Measurements from ENCODE around the gene NAALADL2. TPM values are rescaled to one million over a fixed set of nuclear protein-coding genes. Genes with fewer than 3 reads are reported as not detected.
A peak's percentile ranks its signal among the peaks of the same experiment; 100 is the strongest.

The NAALADL2 gene
- total RNA-seq, 1 donor, result 23.5 TPM

DNA sequence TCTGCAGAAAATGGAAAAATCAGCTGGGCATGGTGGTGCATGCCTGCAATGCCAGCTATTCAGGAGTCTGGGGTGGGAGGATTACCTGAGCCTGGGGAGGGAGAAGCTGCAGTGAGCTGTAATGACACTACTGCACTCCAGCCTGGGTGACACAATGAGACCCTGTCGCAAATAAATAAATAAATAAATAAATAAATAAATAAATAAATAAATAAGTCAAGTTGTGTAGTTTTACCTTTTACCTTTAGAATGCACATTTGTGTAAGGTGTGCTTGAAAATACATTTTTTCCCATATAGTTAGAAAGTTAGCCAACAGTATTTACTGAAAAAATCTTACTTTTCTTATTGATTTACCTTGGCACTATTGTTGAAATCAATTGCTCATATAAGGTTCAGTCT, 515.6 kb downstream of the NAALADL2 start:
- Histone ChIP-seq H3K9me3 (ENCODE audit: low read depth, low read length) (no peaks in the 10 kb centered on the region), H3K4me2 (ENCODE audit: insufficient read depth, low read length) (no peak overlapping the region), H3K4me1 (ENCODE audit: insufficient read depth, low read length) (peaks cover 8% of the 10 kb centered on the region), H4K20me1 (ENCODE audit: insufficient read depth, low read length) (no peaks in the 10 kb centered on the region), H3K27ac (ENCODE audit: low read depth, low read length) (no peak overlapping the region), H3K79me2 (ENCODE audit: insufficient read depth, low read length) (no peaks in the 10 kb centered on the region), H3K36me3 (ENCODE audit: insufficient read depth, low read length) (no peaks in the 10 kb centered on the region), H2AFZ (ENCODE audit: low read length) (no peak overlapping the region), H3K27me3 (ENCODE audit: insufficient read depth, low read length) (no peaks in the 10 kb centered on the region), H3K4me3 (ENCODE audit: insufficient read depth, low read length) (no peak overlapping the region)
- no peak for DNase-seq (ENCODE audit: insufficient read length, low spot score, missing footprints)
- TF ChIP-seq, protein P1, sequence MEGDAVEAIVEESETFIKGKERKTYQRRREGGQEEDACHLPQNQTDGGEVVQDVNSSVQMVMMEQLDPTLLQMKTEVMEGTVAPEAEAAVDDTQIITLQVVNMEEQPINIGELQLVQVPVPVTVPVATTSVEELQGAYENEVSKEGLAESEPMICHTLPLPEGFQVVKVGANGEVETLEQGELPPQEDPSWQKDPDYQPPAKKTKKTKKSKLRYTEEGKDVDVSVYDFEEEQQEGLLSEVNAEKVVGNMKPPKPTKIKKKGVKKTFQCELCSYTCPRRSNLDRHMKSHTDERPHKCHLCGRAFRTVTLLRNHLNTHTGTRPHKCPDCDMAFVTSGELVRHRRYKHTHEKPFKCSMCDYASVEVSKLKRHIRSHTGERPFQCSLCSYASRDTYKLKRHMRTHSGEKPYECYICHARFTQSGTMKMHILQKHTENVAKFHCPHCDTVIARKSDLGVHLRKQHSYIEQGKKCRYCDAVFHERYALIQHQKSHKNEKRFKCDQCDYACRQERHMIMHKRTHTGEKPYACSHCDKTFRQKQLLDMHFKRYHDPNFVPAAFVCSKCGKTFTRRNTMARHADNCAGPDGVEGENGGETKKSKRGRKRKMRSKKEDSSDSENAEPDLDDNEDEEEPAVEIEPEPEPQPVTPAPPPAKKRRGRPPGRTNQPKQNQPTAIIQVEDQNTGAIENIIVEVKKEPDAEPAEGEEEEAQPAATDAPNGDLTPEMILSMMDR (IDR thresholded peaks at IDR 0.05; ENCODE audit: extremely low read depth, low read depth, low read length), result no peak

GRCh38 chr3:175378348-175378747, 519.2 kb downstream of the NAALADL2 start:
- no peak overlapping the region for H3K4me2 ChIP-seq (ENCODE audit: insufficient read depth, low read length)
- DNase-seq (ENCODE audit: insufficient read length, low spot score, missing footprints), result no peak
- H3K36me3 ChIP-seq (ENCODE audit: insufficient read depth, low read length), result no peaks in the 10 kb centered on the region
- no peak overlapping the region for H2AFZ ChIP-seq (ENCODE audit: low read length)
- H3K27me3 ChIP-seq (ENCODE audit: insufficient read depth, low read length), result no peaks in the 10 kb centered on the region
- no peaks in the 10 kb centered on the region for H4K20me1 ChIP-seq (ENCODE audit: insufficient read depth, low read length)
- H3K27ac ChIP-seq (ENCODE audit: low read depth, low read length), result no peak overlapping the region
- no peaks in the 10 kb centered on the region for H3K9me3 ChIP-seq (ENCODE audit: low read depth, low read length)
- H3K4me3 ChIP-seq (ENCODE audit: insufficient read depth, low read length), result no peak overlapping the region
- H3K4me1 ChIP-seq (ENCODE audit: insufficient read depth, low read length), result no peaks in the 10 kb centered on the region
- no peaks in the 10 kb centered on the region for H3K79me2 ChIP-seq (ENCODE audit: insufficient read depth, low read length)
- TF ChIP-seq, protein P1 (IDR thresholded peaks at IDR 0.05; ENCODE audit: extremely low read depth, low read depth, low read length), result no peak

GRCh38 chr3:175381685-175382084, 522.6 kb downstream of the NAALADL2 start:
- H3K4me1 ChIP-seq (ENCODE audit: insufficient read depth, low read length), result peaks cover 6% of the 10 kb centered on the region
- no peaks in the 10 kb centered on the region for H3K36me3 ChIP-seq (ENCODE audit: insufficient read depth, low read length)
- no peak for DNase-seq (ENCODE audit: insufficient read length, low spot score, missing footprints)
- H2AFZ ChIP-seq (ENCODE audit: low read length), result no peak overlapping the region
- H3K4me3 ChIP-seq (ENCODE audit: insufficient read depth, low read length), result no peak overlapping the region
- H3K27me3 ChIP-seq (ENCODE audit: insufficient read depth, low read length), result no peaks in the 10 kb centered on the region
- no peaks in the 10 kb centered on the region for H3K9me3 ChIP-seq (ENCODE audit: low read depth, low read length)
- no peaks in the 10 kb centered on the region for H4K20me1 ChIP-seq (ENCODE audit: insufficient read depth, low read length)
- H3K4me2 ChIP-seq (ENCODE audit: insufficient read depth, low read length), result no peak overlapping the region
- H3K79me2 ChIP-seq (ENCODE audit: insufficient read depth, low read length), result no peaks in the 10 kb centered on the region
- no peak overlapping the region for H3K27ac ChIP-seq (ENCODE audit: low read depth, low read length)
- TF ChIP-seq, protein P1 (IDR thresholded peaks at IDR 0.05; ENCODE audit: extremely low read depth, low read depth, low read length), result no peak

- Histone ChIP-seq H3K4me3 (ENCODE audit: insufficient read depth, low read length) (no peak overlapping the region), H3K4me1 (ENCODE audit: insufficient read depth, low read length) (peaks cover 6% of the 10 kb centered on the region), H3K79me2 (ENCODE audit: insufficient read depth, low read length) (no peaks in the 10 kb centered on the region), H3K9me3 (ENCODE audit: low read depth, low read length) (no peaks in the 10 kb centered on the region), H2AFZ (ENCODE audit: low read length) (no peak overlapping the region), H3K27ac (ENCODE audit: low read depth, low read length) (peak overlapping the region; percentile 5), H3K27me3 (ENCODE audit: insufficient read depth, low read length) (no peaks in the 10 kb centered on the region), H3K4me2 (ENCODE audit: insufficient read depth, low read length) (no peak overlapping the region), H4K20me1 (ENCODE audit: insufficient read depth, low read length) (no peaks in the 10 kb centered on the region), H3K36me3 (ENCODE audit: insufficient read depth, low read length) (no peaks in the 10 kb centered on the region)
- TF ChIP-seq, protein P1 (IDR thresholded peaks at IDR 0.05; ENCODE audit: extremely low read depth, low read depth, low read length), result no peak
- peak; percentile 56 for DNase-seq (ENCODE audit: insufficient read length, low spot score, missing footprints)
Observed at GRCh38 chr3:175383371-175383770, 524.2 kb downstream of the NAALADL2 start.

All from osteoblast (primary cell).